ENCODE measurements around the gene DHRSX. TPM values are rescaled to one million over a fixed set of nuclear protein-coding genes. Genes with fewer than 3 reads are reported as not detected.

The DHRSX gene
- total and polyA plus RNA-seq, 10 of the 15 experiments (the other 5 are each of a cell fraction or from before 2014, with no cell fraction given): 1.7 to 39.5 (median 16.5) TPM

DNA sequence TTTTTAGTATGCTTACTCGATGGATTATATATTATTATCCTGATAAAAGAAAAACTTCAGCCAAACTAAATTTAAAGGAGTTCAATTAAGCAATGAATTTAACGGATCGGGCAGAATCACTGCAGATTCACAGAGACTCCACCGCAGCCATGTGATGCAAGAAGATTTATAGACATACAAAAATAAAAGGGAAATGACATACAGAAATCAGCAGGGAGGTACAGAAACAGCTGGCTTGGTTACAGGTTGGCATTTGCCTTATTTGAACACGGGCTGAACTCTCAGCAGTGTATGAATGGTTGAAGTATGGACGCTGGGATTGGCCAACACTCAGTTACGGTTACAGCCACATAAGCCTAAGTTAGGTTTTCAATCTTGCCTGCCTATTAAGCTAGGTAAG, 35.4 kb upstream of the DHRSX start:
- DNase-seq (ENCODE audit: low read depth, low spot score): no peak
- no peaks in the 10 kb centered on the region for H3K27me3 ChIP-seq (replicated peaks in 1 of 2; ENCODE audit: control insufficient read depth in 2 of 2, insufficient read depth in 2 of 2, low read length in 1 of 2)
- no peak for ATAC-seq
- intact Hi-C loops (cut with micrococcal nuclease; ENCODE audit: unreplicated experiment) (no loop called here), in situ Hi-C loops (cut with MboI) (no loop called here)
- H3K4me2 ChIP-seq (ENCODE audit: control insufficient read depth, insufficient read depth): no peak overlapping the region
- no peaks in the 10 kb centered on the region for H3K36me3 ChIP-seq (ENCODE audit: control insufficient read depth in 2 of 2, insufficient read depth in 2 of 2, low read length in 1 of 2)
- H3K79me2 ChIP-seq (ENCODE audit: control insufficient read depth, insufficient read depth, low read length): no peaks in the 10 kb centered on the region
- ChIA-PET CTCF (no interaction called here), RAD21 (ENCODE audit: unreplicated experiment) (no interaction called here), POLR2A (no interaction called here), SMC1A (ENCODE audit: uncharacterized antibody, unreplicated experiment) (no interaction called here)
- FAIRE-seq: no peak
- H3K4me3 ChIP-seq: no peak overlapping the region
- H3K9ac ChIP-seq (ENCODE audit: control insufficient read depth, insufficient read depth, low read length): no peak overlapping the region
- H3K9me3 ChIP-seq (replicated peaks; ENCODE audit: control insufficient read depth, insufficient read depth, low read length): no peaks in the 10 kb centered on the region; the same call in 2 of the 3 replicates
- H4K20me1 ChIP-seq (ENCODE audit: control insufficient read depth, insufficient read depth): no peaks in the 10 kb centered on the region
- H3K4me1 ChIP-seq (ENCODE audit: control insufficient read depth, insufficient read depth, low read length): no peaks in the 10 kb centered on the region
- H2AFZ ChIP-seq (ENCODE audit: control insufficient read depth, low read depth, low read length): no peak overlapping the region
- no peak overlapping the region for H3K27ac ChIP-seq (ENCODE audit: control insufficient read depth, insufficient read depth)
- TF ChIP-seq, protein P1, sequence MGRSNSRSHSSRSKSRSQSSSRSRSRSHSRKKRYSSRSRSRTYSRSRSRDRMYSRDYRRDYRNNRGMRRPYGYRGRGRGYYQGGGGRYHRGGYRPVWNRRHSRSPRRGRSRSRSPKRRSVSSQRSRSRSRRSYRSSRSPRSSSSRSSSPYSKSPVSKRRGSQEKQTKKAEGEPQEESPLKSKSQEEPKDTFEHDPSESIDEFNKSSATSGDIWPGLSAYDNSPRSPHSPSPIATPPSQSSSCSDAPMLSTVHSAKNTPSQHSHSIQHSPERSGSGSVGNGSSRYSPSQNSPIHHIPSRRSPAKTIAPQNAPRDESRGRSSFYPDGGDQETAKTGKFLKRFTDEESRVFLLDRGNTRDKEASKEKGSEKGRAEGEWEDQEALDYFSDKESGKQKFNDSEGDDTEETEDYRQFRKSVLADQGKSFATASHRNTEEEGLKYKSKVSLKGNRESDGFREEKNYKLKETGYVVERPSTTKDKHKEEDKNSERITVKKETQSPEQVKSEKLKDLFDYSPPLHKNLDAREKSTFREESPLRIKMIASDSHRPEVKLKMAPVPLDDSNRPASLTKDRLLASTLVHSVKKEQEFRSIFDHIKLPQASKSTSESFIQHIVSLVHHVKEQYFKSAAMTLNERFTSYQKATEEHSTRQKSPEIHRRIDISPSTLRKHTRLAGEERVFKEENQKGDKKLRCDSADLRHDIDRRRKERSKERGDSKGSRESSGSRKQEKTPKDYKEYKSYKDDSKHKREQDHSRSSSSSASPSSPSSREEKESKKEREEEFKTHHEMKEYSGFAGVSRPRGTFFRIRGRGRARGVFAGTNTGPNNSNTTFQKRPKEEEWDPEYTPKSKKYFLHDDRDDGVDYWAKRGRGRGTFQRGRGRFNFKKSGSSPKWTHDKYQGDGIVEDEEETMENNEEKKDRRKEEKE (IDR thresholded peaks at IDR 0.05): no peak
- TF ChIP-seq BHLHE40 (IDR thresholded peaks at IDR 0.05; ENCODE audit: borderline replicate concordance in 1 of 2, low read depth in 2 of 2, low read length in 1 of 2) (no peak), SRF (IDR thresholded peaks at IDR 0.05; ENCODE audit: low read depth in 2 of 2, low read length in 2 of 2) (no peak), SREBF1 (IDR thresholded peaks at IDR 0.05; ENCODE audit: low read length) (no peak), TBL1XR1 (IDR thresholded peaks at IDR 0.05; ENCODE audit: low read depth, low read length) (no peak), POLR2AphosphoS5 (IDR thresholded peaks at IDR 0.05; ENCODE audit: low read length) (no peak), YBX1 (IDR thresholded peaks at IDR 0.05) (no peak)
- TF ChIP-seq, protein P2, sequence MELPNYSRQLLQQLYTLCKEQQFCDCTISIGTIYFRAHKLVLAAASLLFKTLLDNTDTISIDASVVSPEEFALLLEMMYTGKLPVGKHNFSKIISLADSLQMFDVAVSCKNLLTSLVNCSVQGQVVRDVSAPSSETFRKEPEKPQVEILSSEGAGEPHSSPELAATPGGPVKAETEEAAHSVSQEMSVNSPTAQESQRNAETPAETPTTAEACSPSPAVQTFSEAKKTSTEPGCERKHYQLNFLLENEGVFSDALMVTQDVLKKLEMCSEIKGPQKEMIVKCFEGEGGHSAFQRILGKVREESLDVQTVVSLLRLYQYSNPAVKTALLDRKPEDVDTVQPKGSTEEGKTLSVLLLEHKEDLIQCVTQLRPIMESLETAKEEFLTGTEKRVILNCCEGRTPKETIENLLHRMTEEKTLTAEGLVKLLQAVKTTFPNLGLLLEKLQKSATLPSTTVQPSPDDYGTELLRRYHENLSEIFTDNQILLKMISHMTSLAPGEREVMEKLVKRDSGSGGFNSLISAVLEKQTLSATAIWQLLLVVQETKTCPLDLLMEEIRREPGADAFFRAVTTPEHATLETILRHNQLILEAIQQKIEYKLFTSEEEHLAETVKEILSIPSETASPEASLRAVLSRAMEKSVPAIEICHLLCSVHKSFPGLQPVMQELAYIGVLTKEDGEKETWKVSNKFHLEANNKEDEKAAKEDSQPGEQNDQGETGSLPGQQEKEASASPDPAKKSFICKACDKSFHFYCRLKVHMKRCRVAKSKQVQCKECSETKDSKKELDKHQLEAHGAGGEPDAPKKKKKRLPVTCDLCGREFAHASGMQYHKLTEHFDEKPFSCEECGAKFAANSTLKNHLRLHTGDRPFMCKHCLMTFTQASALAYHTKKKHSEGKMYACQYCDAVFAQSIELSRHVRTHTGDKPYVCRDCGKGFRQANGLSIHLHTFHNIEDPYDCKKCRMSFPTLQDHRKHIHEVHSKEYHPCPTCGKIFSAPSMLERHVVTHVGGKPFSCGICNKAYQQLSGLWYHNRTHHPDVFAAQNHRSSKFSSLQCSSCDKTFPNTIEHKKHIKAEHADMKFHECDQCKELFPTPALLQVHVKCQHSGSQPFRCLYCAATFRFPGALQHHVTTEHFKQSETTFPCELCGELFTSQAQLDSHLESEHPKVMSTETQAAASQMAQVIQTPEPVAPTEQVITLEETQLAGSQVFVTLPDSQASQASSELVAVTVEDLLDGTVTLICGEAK (IDR thresholded peaks at IDR 0.05; ENCODE audit: borderline replicate concordance): no peak
- TF ChIP-seq, protein P3, sequence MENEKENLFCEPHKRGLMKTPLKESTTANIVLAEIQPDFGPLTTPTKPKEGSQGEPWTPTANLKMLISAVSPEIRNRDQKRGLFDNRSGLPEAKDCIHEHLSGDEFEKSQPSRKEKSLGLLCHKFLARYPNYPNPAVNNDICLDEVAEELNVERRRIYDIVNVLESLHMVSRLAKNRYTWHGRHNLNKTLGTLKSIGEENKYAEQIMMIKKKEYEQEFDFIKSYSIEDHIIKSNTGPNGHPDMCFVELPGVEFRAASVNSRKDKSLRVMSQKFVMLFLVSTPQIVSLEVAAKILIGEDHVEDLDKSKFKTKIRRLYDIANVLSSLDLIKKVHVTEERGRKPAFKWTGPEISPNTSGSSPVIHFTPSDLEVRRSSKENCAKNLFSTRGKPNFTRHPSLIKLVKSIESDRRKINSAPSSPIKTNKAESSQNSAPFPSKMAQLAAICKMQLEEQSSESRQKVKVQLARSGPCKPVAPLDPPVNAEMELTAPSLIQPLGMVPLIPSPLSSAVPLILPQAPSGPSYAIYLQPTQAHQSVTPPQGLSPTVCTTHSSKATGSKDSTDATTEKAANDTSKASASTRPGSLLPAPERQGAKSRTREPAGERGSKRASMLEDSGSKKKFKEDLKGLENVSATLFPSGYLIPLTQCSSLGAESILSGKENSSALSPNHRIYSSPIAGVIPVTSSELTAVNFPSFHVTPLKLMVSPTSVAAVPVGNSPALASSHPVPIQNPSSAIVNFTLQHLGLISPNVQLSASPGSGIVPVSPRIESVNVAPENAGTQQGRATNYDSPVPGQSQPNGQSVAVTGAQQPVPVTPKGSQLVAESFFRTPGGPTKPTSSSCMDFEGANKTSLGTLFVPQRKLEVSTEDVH (IDR thresholded peaks at IDR 0.05; ENCODE audit: low read depth, partially characterized antibody): no peak
- WGBS (ENCODE audit: insufficient coverage, insufficient replicate concordance, low lambda C conversion rate, missing lambda C conversion rate): 35% methylated on average over 7 of the region's 7 CpGs
- BruUV-seq (replicated peaks): no TSS peak
